Panc1 (cell line): Measurements from ENCODE around the gene OR51A4. TPM values are rescaled to one million over a fixed set of nuclear protein-coding genes. Genes with fewer than 3 reads are reported as not detected.
"Not testable (repeated sequence)": the region's sequence is repeated elsewhere in the genome, so short reads cannot be mapped to it uniquely, and the experiment has no call there.

Experiments used
- ATAC-seq: fragments of 200-7000 bp; cut with Tn5 transposase; 2 replicates; pipeline ENCODE4 v1.9.1; 2020; ENCODE audit warnings: mild to moderate bottlenecking, moderate library complexity
- BruUV-seq: library from RNA; stranded (reverse); fragments of 400-500 nt; replicated peaks from 2 replicates; lab custom pipeline; 2021; lab: Mats Ljungman, UMichigan
- CTCF ChIA-PET: fragments of 300-600 bp; sonication (Branson Sonifier 250); formaldehyde crosslinking; loops from one replicate; lab custom pipeline; 2022; ENCODE audit warnings: antibody characterized with exemption; lab: Charles Lee
- POLR2A ChIA-PET: fragments of 300-600 bp; sonication (Branson Sonifier 250); formaldehyde crosslinking; loops from one replicate; lab custom pipeline; 2022; ENCODE audit warnings: antibody characterized with exemption; lab: Charles Lee
- DNase-seq: peaks from one replicate; pipeline ENCODE4 v3.0.0-alpha.2; 2010; ENCODE audit warnings: low read depth, low spot score
- H3K27ac ChIP-seq: 2 replicates; pipeline ENCODE4 v1.5.1; 2011; ENCODE audit warnings: mild to moderate bottlenecking, low read length, inconsistent platforms
- H3K27me3 ChIP-seq: fragments of 200-500 bp; sonication (Bioruptor generic); 2 replicates; pipeline ENCODE4 v1.6.0; 2014; ENCODE audit warnings: low read length, inconsistent platforms; ENCODE audit not compliant: control insufficient read depth, insufficient read depth
- H3K36me3 ChIP-seq: fragments of 200-500 bp; sonication (Bioruptor generic); 2 replicates; pipeline ENCODE4 v1.5.1; 2014; ENCODE audit warnings: inconsistent platforms, mild to moderate bottlenecking, low read length, moderate library complexity; ENCODE audit not compliant: control insufficient read depth, insufficient read depth
- H3K4me1 ChIP-seq: 2 replicates; pipeline ENCODE4 v1.5.1; 2011; ENCODE audit warnings: inconsistent platforms, mild to moderate bottlenecking, low read length, moderate library complexity; ENCODE audit not compliant: control insufficient read depth, insufficient read depth
- H3K4me3 ChIP-seq, 2 experiments: 2 replicates each; pipeline ENCODE4 v1.5.1; 2011 to 2012; ENCODE audit warnings: low read depth in 2 of 2, low read length in 2 of 2, mild to moderate bottlenecking in 2 of 2, inconsistent platforms in 1 of 2, moderate library complexity in 1 of 2
- H3K9me3 ChIP-seq: fragments of 200-500 bp; sonication (Bioruptor generic); 2 replicates; pipeline ENCODE4 v1.5.1; 2014; ENCODE audit warnings: low read depth, mild to moderate bottlenecking, inconsistent platforms, low read length, moderate library complexity; ENCODE audit not compliant: control insufficient read depth, insufficient read depth
- CTCF ChIP-seq: fragments of 450-650 bp; IDR thresholded peaks from 2 replicates; pipeline ENCODE4 v1.5.1; 2017; ENCODE audit warnings: mild to moderate bottlenecking
- POLR2AphosphoS5 ChIP-seq: IDR thresholded peaks from 2 replicates; pipeline ENCODE4 v1.6.1; 2012; ENCODE audit warnings: mild to moderate bottlenecking, low read depth, low read length, moderate library complexity
- REST ChIP-seq, 2 experiments: IDR thresholded peaks; 2 replicates each; pipeline ENCODE4 v1.6.1; 2011 to 2012; ENCODE audit warnings: low read depth in 2 of 2, control low read depth in 1 of 2, low read length in 1 of 2, mild to moderate bottlenecking in 1 of 2, moderate library complexity in 1 of 2; ENCODE audit not compliant: insufficient read depth in 1 of 2
- SIN3A ChIP-seq: IDR thresholded peaks from 2 replicates; pipeline ENCODE4 v1.6.1; 2012; ENCODE audit warnings: low read depth, mild to moderate bottlenecking, low read length, moderate library complexity, borderline replicate concordance; ENCODE audit not compliant: insufficient read depth
- TCF7L2 ChIP-seq: IDR thresholded peaks from 2 replicates; pipeline ENCODE4 v1.6.1; 2011; ENCODE audit warnings: mild to moderate bottlenecking, low read depth, low read length, inconsistent platforms
- in situ Hi-C: cut with HindIII; loops from 2 replicates; pipeline ENCODE4 v1.10.0; 2016; ENCODE audit warnings: low sequenced_read_pairs, low pct_unique_long_range_greater_than_20kb
- intact Hi-C: fragments of 100-400 bp; cut with micrococcal nuclease; formaldehyde crosslinking; loops from one replicate; pipeline ENCODE4 v1.10.0; 2022; ENCODE audit not compliant: unreplicated experiment
- total RNA-seq: library from RNA; stranded (reverse); gene quantifications from one replicate; pipeline ENCODE4 v1.2.1, GENCODE V29; 2021; ENCODE audit not compliant: unreplicated experiment

The OR51A4 gene
- total RNA-seq, 1 experiment from 2014 or later, result not detected

GRCh38 chr11:4960877-4961276, 13.5 kb upstream of the OR51A4 start:
- no TSS peak for BruUV-seq
- ChIA-PET CTCF (no interaction called here), POLR2A (no interaction called here)
- no peaks in the 10 kb centered on the region for H3K4me1 ChIP-seq
- no peaks in the 10 kb centered on the region for H3K9me3 ChIP-seq
- H3K36me3 ChIP-seq, result no peaks in the 10 kb centered on the region
- H3K27me3 ChIP-seq, result no peaks in the 10 kb centered on the region
- in situ Hi-C loops (no loop called here), intact Hi-C loops (no loop called here)
- TF ChIP-seq TCF7L2, result no peak
- no peak overlapping the region for H3K4me3 ChIP-seq
- DNase-seq (no peak), ATAC-seq (no peak)
- H3K27ac ChIP-seq, result no peak overlapping the region

GRCh38 chr11:4957396-4957795, 10.0 kb upstream of the OR51A4 start:
- DNase-seq (no peak), ATAC-seq (no peak)
- in situ Hi-C loops (no loop called here), intact Hi-C loops (no loop called here)
- H3K27me3 ChIP-seq, result no peaks in the 10 kb centered on the region
- no TSS peak for BruUV-seq
- H3K4me1 ChIP-seq, result no peaks in the 10 kb centered on the region
- POLR2A ChIA-PET, result no interaction called here
- H3K9me3 ChIP-seq, result no peaks in the 10 kb centered on the region
- H3K4me3 ChIP-seq, result no peak overlapping the region
- no peak overlapping the region for H3K27ac ChIP-seq
- TF ChIP-seq SIN3A (no peak), CTCF (no peak), POLR2AphosphoS5 (no peak), REST (IDR thresholded peaks at IDR 0.05; ENCODE audit: insufficient read depth in 1 of 2, low read depth in 2 of 2, low read length in 1 of 2) (no peak), TCF7L2 (no peak)
- CTCF ChIA-PET, result no interaction called here
- no peaks in the 10 kb centered on the region for H3K36me3 ChIP-seq

- BruUV-seq, CTCF ChIA-PET, POLR2A ChIA-PET, DNase-seq, H3K27ac ChIP-seq, H3K27me3 ChIP-seq, H3K4me1 ChIP-seq, H3K4me3 ChIP-seq, intact Hi-C loops, H3K9me3 ChIP-seq, ATAC-seq, H3K36me3 ChIP-seq, in situ Hi-C loops: not testable (repeated sequence)
Observed at GRCh38 chr11:4955613-4956012, 8.2 kb upstream of the OR51A4 start, which contains the start of gene OR51A2. OR51A2 (minus strand) TSS chr11:4955713; CDS start chr11:4955713, 0 bp downstream.
